ENCODE results near the gene DCTPP1.

The DCTPP1 gene

DNA sequence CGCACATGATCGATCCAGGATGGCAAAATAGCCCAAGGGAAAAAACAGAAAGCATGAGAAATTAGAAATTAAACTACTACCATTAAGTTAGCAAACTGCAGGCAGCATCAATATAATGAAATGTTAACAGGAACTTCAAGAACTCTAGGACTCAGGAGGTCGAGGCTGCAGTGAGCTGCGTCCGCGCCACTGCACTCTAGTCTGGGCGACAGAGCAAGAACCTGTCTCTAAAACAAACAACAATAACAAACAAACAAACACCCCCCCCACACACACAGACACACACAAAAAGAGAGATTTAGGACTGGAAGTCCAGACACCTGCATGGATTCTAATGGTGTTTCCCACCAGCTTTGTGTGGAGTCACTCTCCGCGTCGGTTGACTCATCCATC lies 16.4 kb upstream of the DCTPP1 start:
- no peak for DNase-seq

GRCh38 chr16:30445408-30446202 lies 15.8 kb upstream of the DCTPP1 start, which contains the start of gene SEPHS2:
Gene SEPHS2, minus strand, starts transcription at chr16:30445874. Its CDS starts 147 bp downstream, at chr16:30445727.
- peak; percentile 96 for DNase-seq

GRCh38 chr16:30445149-30445407 lies 15.2 kb upstream of the DCTPP1 start:
- no peak for DNase-seq

DNA sequence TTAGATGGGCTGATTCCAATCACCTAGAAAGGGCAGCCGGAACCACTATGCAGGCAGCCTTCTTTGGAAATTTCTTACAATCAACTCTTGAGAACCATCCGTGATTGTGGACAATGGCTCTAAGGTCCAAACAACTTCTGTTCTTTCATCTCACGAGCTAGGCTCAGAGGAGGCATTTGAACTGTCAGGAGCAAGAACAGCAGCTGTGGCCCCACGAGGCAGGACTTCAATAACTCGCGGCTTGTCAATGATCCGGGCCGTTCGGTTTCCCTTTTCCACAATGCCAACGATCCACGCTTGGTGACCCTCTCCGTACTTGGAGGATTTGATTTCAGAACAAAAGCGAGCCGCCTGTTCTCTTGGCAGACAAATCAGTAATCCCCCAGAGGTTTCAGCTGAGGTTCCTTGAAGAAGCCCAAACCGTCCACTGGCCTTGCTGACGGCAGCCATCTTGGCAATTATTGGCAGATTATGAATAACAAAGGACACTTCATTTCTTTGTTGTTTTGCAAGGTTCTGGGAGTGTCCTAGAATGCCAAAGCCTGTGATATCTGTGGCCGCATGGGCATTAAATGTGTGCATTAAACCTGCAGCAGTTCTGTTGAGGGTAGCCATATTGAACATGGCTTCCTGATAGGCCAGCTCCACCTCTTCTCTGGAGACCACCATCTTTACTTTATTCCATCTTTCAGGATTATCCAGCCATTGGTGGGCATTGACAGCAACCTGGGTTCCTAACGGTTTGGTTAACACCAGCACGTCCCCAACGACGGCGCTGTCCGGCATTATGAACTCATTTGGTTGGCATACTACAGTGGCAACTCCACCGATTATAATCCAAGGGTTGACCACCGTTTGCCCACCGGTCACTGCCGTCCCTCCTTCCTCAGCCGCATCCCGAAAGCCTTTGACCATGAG lies 14.7 kb upstream of the DCTPP1 start:
- DNase-seq: no peak

- no peak for DNase-seq
These were observed 13.8 kb upstream of the DCTPP1 start for GRCh38 chr16:30443631-30444030.

GRCh38 chr16:30439720-30440348 lies 10.0 kb upstream of the DCTPP1 start:
- DNase-seq: no peak

- DNase-seq: no peak
These were observed 9.0 kb upstream of the DCTPP1 start for GRCh38 chr16:30438835-30439234.

- DNase-seq: peak; percentile 87
These were observed 7.7 kb upstream of the DCTPP1 start for GRCh38 chr16:30437511-30438046.

DNA sequence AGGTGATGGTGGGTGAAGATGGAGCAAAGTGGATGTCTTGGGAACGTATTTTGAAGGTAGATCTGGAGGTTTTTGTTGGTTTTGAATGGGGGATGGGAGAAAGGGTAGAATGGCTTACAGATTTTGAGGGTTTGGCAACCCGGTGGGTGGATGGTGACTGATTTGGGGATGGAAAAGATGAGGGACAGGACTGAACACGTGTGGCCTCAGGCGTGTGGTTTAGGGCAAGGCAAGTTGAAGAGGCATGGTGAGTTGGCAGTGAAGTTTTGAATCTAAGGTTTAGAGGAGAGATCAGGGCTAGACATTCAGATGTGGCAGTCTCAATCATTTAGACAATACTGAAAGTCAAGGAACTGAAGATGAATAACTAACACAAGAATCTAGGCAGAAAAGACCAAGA lies 5.0 kb upstream of the DCTPP1 start:
- no peak for DNase-seq

DNA sequence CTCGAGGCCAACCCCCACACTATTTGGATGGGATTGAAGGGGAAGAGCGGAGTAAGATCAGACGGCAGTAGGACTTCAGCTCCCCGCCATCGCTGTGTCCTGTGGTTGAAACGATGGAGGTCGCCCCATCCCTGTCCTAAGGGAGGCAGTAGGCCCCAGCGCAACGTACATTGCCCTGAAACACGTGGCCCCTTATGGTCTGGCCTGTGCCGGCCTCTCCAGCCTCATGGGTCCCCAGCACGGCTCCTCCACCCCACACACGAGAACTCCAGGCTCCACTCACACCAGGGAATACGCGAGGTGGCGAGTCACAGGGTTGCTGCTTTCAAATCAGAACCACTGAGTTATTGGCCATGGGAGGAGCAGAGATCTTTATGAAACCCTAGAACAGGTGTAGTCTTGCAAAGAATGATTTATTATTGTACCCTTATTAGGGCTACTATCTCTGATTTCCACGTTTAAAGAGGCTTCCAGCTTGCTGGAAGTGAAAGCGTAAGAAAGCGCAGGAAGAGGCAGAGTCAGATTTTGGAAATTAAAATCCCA lies 669 bp upstream of the DCTPP1 start:
- DNase-seq: no peak

DNA sequence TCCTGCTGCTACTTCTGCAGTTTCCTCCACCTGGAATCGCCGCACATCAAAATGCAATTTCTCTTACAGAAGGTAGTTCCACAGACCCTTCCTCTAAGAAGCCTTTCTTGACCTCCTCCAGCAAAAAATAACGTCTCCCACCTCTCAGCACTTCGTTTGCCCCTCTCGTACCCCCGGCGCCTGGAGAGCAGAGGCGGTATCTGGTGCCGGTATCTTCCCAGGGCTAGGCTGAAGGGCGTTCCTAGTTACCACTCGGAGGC lies 482 bp downstream of the DCTPP1 start:
- DNase-seq: peak; percentile 61

GRCh38 chr16:30428055-30428454 lies 1.8 kb downstream of the DCTPP1 start:
- no peak for DNase-seq

DNA sequence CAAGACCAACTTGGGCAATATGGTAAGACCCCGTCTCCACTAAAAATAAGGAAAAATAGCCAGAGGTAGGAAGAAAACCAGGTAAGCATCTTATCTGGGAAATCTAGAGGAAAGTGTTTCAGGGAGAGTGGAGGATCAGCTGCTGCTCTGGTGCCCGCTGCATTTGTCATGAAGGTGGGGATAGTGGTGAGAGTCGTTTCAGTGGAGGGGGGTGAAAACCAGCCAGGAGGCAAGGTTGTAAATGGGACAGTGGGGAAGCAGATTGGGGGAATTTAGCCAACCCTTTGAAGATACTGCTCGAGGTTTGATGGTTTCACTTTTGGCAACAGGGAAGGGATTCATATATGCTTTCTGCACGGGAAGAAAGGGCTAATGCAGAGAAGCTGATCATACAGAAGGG lies 8.8 kb downstream of the DCTPP1 start:
- DNase-seq: no peak

- no peak for DNase-seq
These were observed 11.3 kb downstream of the DCTPP1 start for GRCh38 chr16:30418350-30419181.

GRCh38 chr16:30417529-30418349 lies 12.1 kb downstream of the DCTPP1 start:
- peak; percentile 97 for DNase-seq

- no peak for DNase-seq
These were observed 13.0 kb downstream of the DCTPP1 start for GRCh38 chr16:30416624-30417528.

- no peak for DNase-seq
These were observed 13.7 kb downstream of the DCTPP1 start for GRCh38 chr16:30416047-30416603.

DNA sequence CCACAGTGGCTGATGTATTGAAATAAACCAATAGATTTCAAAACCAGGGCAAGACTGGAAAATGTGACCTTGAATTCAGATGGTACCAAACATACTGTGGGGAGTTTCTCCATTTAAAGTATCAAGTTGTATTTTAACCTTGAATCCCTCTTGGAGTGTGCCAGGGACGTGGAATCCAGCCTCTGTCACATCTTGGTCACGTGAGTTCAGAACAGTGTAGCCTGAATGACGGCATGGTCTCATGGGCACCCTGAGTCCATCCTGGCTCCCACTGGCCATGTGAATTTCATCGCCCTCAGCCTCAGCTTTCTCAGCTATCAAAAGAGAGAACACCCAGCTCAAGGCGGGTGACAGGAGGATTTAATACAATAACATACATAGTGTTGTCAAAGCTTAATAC lies 15.7 kb downstream of the DCTPP1 start:
- no peak for DNase-seq

GRCh38 chr16:30413112-30413806 lies 16.6 kb downstream of the DCTPP1 start:
- DNase-seq: no peak

Data from NCI-H510A (cell line).